ENCODE measurements around the gene SNRPE.
"Not testable (repeated sequence)": the region's sequence is repeated elsewhere in the genome, so short reads cannot be mapped to it uniquely, and the experiment has no call there.

Gene SNRPE

DNA sequence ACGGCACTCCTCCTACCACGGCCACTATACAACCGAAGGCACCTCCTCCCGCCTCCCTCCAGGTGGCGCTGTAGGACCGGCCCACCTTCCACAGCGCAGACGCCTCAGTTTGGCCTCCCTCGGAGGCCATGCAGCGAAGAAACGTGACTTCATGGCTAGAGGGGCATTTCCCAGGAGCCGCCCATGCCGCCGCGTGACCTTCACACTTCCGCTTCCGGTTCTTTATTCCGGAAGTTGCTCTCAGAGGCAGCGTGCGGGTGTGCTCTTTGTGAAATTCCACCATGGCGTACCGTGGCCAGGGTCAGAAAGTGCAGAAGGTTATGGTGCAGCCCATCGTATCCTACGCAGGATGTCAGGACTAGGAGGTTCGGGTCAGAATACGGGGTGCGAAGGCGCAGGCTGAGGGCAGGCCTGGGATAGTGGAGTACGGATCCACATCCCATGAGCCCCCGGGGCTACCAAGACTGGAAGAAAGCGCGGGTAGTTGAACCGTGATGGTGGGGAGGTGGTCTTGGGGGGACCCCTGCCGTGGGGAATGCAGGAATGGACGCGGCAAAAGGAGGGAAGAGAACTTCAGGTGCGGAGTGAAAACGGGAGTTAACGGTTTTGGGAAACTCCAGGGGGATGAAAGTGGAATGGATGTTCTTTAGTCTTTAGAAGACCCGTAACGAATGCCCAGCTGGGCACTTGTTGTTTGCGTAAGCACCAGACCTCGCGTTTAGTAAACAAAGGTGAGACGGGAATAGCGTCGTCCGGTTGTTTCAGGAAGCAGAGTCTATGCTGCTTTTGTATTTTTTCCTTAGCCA, at the start of gene SNRPE:
SNRPE (plus strand) TSS at position 221 of the 806 bp plus-strand sequence; CDS start at position 282, 61 bp downstream.
- DNase-seq (ENCODE audit: extremely low read depth, low read depth): peak; percentile 96
- TF ChIP-seq, protein P1, sequence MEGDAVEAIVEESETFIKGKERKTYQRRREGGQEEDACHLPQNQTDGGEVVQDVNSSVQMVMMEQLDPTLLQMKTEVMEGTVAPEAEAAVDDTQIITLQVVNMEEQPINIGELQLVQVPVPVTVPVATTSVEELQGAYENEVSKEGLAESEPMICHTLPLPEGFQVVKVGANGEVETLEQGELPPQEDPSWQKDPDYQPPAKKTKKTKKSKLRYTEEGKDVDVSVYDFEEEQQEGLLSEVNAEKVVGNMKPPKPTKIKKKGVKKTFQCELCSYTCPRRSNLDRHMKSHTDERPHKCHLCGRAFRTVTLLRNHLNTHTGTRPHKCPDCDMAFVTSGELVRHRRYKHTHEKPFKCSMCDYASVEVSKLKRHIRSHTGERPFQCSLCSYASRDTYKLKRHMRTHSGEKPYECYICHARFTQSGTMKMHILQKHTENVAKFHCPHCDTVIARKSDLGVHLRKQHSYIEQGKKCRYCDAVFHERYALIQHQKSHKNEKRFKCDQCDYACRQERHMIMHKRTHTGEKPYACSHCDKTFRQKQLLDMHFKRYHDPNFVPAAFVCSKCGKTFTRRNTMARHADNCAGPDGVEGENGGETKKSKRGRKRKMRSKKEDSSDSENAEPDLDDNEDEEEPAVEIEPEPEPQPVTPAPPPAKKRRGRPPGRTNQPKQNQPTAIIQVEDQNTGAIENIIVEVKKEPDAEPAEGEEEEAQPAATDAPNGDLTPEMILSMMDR (IDR thresholded peaks at IDR 0.05; ENCODE audit: low read depth, low read length): peak; percentile 88

DNA sequence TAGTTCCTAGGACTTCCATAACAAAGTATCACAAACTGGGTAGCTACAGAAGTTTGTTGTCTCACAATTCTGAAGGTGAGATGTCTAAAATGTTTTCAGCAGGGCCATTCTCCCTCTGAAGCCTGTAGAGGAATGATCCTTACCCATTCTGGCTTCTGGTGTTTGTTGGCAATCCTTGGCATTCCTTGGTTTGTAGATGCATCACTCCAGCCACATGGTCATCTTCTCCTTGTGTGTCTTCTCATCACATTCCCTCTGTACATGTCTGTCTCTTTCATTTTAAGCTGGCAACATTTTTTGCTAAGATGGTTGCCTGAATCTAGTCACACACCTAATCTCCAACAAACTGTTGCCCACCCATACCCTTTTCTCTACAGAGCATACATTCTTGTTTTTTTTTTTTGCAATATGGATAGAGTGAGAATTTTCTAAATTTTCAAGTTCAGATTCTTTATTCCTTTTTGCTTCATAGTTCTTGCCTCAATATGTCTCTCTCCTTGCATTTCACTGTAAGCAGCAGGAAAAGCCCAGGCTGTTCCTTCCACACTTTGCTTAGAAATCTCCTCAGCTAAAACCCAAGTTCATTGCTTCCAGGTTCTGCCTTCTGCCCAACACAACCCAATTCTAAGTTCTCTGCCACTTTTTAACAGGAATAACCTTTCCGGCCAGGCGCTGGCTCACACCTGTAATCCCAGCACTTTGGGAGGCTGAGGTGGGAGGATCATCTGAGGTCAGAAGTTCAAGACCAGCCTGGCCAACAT, 47.6 kb upstream of the SNRPE start:
- TF ChIP-seq, protein P1 (IDR thresholded peaks at IDR 0.05; ENCODE audit: low read depth, low read length): no peak
- no peak for DNase-seq (ENCODE audit: extremely low read depth, low read depth)

DNA sequence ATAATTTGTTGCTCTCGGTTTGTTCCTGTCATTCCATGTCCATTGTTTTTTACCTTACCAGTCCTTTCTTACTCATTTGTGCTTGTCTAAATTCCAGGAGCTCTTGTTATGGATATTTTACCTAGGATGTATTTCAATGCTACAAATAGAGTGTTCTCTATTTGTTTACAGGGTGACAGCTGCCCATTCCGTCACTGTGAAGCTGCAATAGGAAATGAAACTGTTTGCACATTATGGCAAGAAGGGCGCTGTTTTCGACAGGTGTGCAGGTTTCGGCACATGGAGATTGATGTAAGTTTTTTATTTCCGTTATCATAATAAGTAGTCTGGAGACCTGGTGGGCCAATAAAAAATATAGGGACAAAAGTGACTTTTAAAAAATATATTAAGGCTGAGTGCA, 43.0 kb upstream of the SNRPE start:
- TF ChIP-seq, protein P1 (IDR thresholded peaks at IDR 0.05; ENCODE audit: low read depth, low read length): no peak
- no peak for DNase-seq (ENCODE audit: extremely low read depth, low read depth)

- TF ChIP-seq, protein P1 (IDR thresholded peaks at IDR 0.05; ENCODE audit: low read depth, low read length): no peak
- DNase-seq (ENCODE audit: extremely low read depth, low read depth): no peak
Measured at GRCh38 chr1:203823306-203823705, 38.1 kb upstream of the SNRPE start.

DNA sequence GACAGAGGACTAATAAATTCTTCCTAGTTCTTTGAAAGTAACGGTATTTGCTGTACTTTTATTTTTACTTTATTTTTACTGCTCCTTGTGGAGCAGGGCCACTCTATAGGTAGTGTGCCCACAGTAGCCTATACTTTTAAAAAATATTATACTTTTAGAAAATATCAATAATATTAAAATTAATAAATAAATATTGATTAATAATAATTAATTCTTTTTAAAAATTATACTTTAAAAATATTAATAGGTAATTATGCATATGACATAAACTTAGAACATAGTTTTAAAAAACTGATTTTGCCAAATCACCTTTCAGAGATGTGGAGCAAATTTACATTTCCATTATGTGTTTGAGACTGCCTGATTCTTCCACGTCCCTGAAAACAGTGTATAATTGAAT, 35.2 kb upstream of the SNRPE start:
- no peak for DNase-seq (ENCODE audit: extremely low read depth, low read depth)

DNA sequence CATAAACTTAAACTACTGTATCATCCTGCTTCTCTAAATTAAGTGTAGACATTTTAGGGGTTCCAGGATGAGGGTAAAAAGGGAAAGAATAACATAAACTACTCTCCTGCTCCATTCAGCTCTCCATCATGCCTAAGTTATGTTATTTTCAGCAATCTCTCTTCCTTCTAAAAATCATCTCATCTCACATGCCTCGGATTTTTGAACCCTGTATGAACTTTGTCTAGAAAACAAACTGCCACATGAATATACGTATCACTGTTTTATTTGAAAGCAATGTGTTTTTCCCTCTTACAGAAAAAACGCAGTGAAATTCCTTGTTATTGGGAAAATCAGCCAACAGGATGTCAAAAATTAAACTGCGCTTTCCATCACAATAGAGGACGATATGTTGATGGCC, 33.4 kb upstream of the SNRPE start:
- DNase-seq (ENCODE audit: extremely low read depth, low read depth): no peak
- TF ChIP-seq, protein P1 (IDR thresholded peaks at IDR 0.05; ENCODE audit: low read depth, low read length): no peak

More for the DNA sequence above, 35.2 kb upstream of the SNRPE start:
- TF ChIP-seq, protein P1 (IDR thresholded peaks at IDR 0.05; ENCODE audit: low read depth, low read length): no peak

GRCh38 chr1:203828503-203828902, 32.9 kb upstream of the SNRPE start:
- TF ChIP-seq, protein P1 (IDR thresholded peaks at IDR 0.05; ENCODE audit: low read depth, low read length): no peak
- DNase-seq (ENCODE audit: extremely low read depth, low read depth): no peak

GRCh38 chr1:203829247-203829646, 32.2 kb upstream of the SNRPE start:
- DNase-seq (ENCODE audit: extremely low read depth, low read depth): not testable (repeated sequence)
